Cardiac septum (tissue), 1 donor: ENCODE results near the gene NDUFS6. TPM values are rescaled to one million over a fixed set of nuclear protein-coding genes. Genes with fewer than 3 reads are reported as not detected.
"Not testable (repeated sequence)": the region's sequence is repeated elsewhere in the genome, so short reads cannot be mapped to it uniquely, and the experiment has no call there.

Experiments
- DNase-seq: peaks from one replicate; pipeline ENCODE4 v3.0.0-alpha.2; 2020; ENCODE audit warnings: low spot score
- intact Hi-C: fragments of 100-400 bp; cut with DNase I; formaldehyde crosslinking; loops from one replicate; pipeline ENCODE4 v1.14.0; 2022
- total RNA-seq: library from RNA; stranded (reverse); fragmentation: NEBNext Ultra II Directional; extraction: Animal tissue kit (Norgen Biotek cat#: 25700); gene quantifications from one replicate; pipeline ENCODE4 v1.2.1, GENCODE V29; 2021
- donor health status: DM: no; HTN: no; CAD: no.

The NDUFS6 gene
- total RNA-seq, 1 donor from 2014 or later, result 78.6 TPM

GRCh38 chr5:1806974-1807373 lies 5.8 kb downstream of the NDUFS6 start:
- intact Hi-C loops, result loop anchor here (10.0 kb wide), 1 partner anchor 462 kb away; the partner anchor contains the start of gene CLPTM1L
- DNase-seq, result no peak

- intact Hi-C loops, result loop anchor here (10.0 kb wide), 1 partner anchor 463 kb away; the partner anchor contains the start of gene CLPTM1L
- DNase-seq, result no peak
These were observed 6.4 kb downstream of the NDUFS6 start for GRCh38 chr5:1807451-1808185.

- intact Hi-C loops, result loop anchor here (10.0 kb wide), 1 partner anchor 464 kb away; the partner anchor contains the start of gene CLPTM1L
- no peak for DNase-seq
These were observed 7.2 kb downstream of the NDUFS6 start for GRCh38 chr5:1808439-1808838.

- peak; percentile 74 for DNase-seq
- intact Hi-C loops, result loop anchor here (10.0 kb wide), 1 partner anchor 465 kb away; the partner anchor contains the start of gene CLPTM1L
These were observed 8.3 kb downstream of the NDUFS6 start for GRCh38 chr5:1809416-1810035.

GRCh38 chr5:1810581-1811101 lies 9.4 kb downstream of the NDUFS6 start:
- intact Hi-C loops, result no loop called here
- no peak for DNase-seq

- intact Hi-C loops, result no loop called here
- no peak for DNase-seq
These were observed 13.2 kb downstream of the NDUFS6 start for GRCh38 chr5:1814183-1815020.

- DNase-seq, result no peak
- intact Hi-C loops, result no loop called here
These were observed 14.0 kb downstream of the NDUFS6 start for GRCh38 chr5:1815071-1815786.

GRCh38 chr5:1815881-1816292 lies 14.7 kb downstream of the NDUFS6 start:
- intact Hi-C loops, result no loop called here
- DNase-seq, result peak; percentile 73

GRCh38 chr5:1816495-1817089 lies 15.4 kb downstream of the NDUFS6 start:
- intact Hi-C loops, result not testable (repeated sequence)

GRCh38 chr5:1817261-1818043 lies 16.2 kb downstream of the NDUFS6 start:
- intact Hi-C loops, result no loop called here
- no peak for DNase-seq

More at GRCh38 chr5:1816495-1817089, 15.4 kb downstream of the NDUFS6 start:
- DNase-seq, result not testable (repeated sequence)

- no peak for DNase-seq
- intact Hi-C loops, result no loop called here
These were observed 17.6 kb downstream of the NDUFS6 start for GRCh38 chr5:1818784-1819183.

GRCh38 chr5:1819458-1819857 lies 18.3 kb downstream of the NDUFS6 start:
- no peak for DNase-seq
- intact Hi-C loops, result no loop called here

- intact Hi-C loops, result no loop called here
- DNase-seq, result no peak
These were observed 19.2 kb downstream of the NDUFS6 start for GRCh38 chr5:1820381-1820780.

- DNase-seq, result no peak
- intact Hi-C loops, result no loop called here
These were observed 19.7 kb downstream of the NDUFS6 start for GRCh38 chr5:1820926-1821325.

GRCh38 chr5:1821862-1822261 lies 20.7 kb downstream of the NDUFS6 start:
- intact Hi-C loops, result no loop called here
- DNase-seq, result peak; percentile 38

- peak; percentile 56 for DNase-seq
- intact Hi-C loops, result no loop called here
These were observed 22.3 kb downstream of the NDUFS6 start for GRCh38 chr5:1823381-1824034.

GRCh38 chr5:1824109-1824821 lies 23.1 kb downstream of the NDUFS6 start:
- intact Hi-C loops, result no loop called here
- peak; percentile 55 for DNase-seq
